ENCODE data around the gene GGPS1. TPM values are rescaled to one million over a fixed set of nuclear protein-coding genes. Genes with fewer than 3 reads are reported as not detected.
"Not testable (repeated sequence)": the region's sequence is repeated elsewhere in the genome, so short reads cannot be mapped to it uniquely, and the experiment has no call there.

The GGPS1 gene
- total RNA-seq, 2 donors from 2014 or later, result 19.0 to 23.7 TPM

DNA sequence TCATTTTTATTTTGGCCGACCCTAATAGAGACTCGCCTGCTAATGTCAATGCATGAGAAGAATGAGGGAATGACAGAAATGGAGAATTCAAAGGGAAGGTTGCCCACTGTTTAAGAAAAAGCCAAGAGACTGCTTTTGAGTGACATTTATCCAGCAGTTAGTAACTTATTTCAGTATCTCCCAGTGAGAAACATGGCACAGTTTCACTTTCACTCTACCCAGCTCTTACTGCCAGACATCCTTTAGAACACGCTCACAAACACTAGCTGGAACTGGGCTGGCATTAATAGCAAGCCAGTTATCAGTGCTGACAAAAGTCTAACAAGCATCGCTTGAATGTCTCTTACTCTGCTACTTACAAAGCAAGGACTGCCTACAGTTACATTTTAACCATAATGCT, 8.5 kb downstream of the GGPS1 start:
- DNase-seq (ENCODE audit: low spot score) (no peak), ATAC-seq (peak; percentile 79 to 80)
- Mint-ChIP-seq H3K36me3 (no peaks in the 10 kb centered on the region), H3K4me1 (ENCODE audit: low read depth in 2 of 2) (peaks cover 12 to 15% of the 10 kb centered on the region in 2 donors), H3K4me3 (peak overlapping the region; percentile 85), H3K27me3 (no peaks in the 10 kb centered on the region), H3K27ac (peak overlapping the region; percentile 77 to 89), H3K9me3 (no peaks in the 10 kb centered on the region)

DNA sequence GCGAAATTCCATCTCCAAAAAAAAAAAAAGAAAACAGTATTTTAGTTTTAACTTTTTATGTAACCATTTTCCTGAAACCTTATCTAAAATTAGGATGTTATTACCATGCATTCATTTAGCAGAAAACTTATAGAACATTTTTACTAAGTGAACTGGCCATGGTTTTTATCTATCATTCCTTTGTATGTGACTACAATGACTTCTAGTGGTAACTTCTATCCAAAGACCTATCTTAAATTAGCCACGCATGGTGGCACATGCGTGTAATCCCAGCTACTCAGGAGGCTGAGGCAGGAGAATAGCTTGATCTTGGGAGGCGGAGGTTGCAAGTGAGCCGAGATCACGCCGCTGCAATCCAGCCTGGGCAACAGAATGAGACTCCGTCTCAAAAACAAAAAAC, 11.4 kb downstream of the GGPS1 start:
- Mint-ChIP-seq H3K4me3 (no peak overlapping the region), H3K4me1 (ENCODE audit: low read depth in 2 of 2) (peaks cover 8 to 10% of the 10 kb centered on the region in 2 donors), H3K27ac (no peak overlapping the region), H3K27me3 (no peaks in the 10 kb centered on the region), H3K36me3 (peaks cover 5% of the 10 kb centered on the region), H3K9me3 (no peaks in the 10 kb centered on the region)
- DNase-seq (ENCODE audit: low spot score) (no peak), ATAC-seq (no peak)

DNA sequence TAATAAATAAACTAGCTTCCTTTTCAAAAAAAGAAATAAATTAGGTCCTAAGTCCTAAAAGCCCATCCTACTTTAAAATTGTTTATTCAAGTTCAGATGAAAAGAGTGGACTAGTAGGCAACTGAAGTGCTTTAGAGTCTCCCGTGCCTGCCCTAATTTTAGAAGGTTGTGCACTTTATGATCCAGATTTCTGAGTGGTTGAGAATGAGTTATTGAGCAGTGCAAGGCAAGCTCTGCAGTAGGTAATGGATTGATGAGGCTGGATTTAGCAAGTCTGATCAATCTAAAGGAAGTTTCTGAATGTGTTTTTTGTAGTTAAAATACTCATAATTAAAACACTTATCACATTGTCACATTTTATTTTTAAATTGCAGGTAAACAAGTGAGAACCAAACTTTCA, 13.0 kb downstream of the GGPS1 start:
- Mint-ChIP-seq H3K4me3 (no peak overlapping the region), H3K27ac (no peak overlapping the region), H3K27me3 (no peaks in the 10 kb centered on the region), H3K9me3 (no peaks in the 10 kb centered on the region), H3K4me1 (ENCODE audit: low read depth in 2 of 2) (peaks cover 6 to 10% of the 10 kb centered on the region in 2 donors), H3K36me3 (peaks cover 15% of the 10 kb centered on the region)
- ATAC-seq, result no peak
- DNase-seq (ENCODE audit: low spot score), result no peak

DNA sequence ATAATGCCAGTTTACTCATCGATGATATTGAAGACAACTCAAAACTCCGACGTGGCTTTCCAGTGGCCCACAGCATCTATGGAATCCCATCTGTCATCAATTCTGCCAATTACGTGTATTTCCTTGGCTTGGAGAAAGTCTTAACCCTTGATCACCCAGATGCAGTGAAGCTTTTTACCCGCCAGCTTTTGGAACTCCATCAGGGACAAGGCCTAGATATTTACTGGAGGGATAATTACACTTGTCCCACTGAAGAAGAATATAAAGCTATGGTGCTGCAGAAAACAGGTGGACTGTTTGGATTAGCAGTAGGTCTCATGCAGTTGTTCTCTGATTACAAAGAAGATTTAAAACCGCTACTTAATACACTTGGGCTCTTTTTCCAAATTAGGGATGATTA, 13.7 kb downstream of the GGPS1 start:
- DNase-seq (ENCODE audit: low spot score), result no peak
- H3K4me1 Mint-ChIP-seq (ENCODE audit: low read depth in 2 of 2), result peaks cover under 1 to 4% of the 10 kb centered on the region in 2 donors
- no peak for ATAC-seq
- no peaks in the 10 kb centered on the region for H3K27me3 Mint-ChIP-seq
- no peak overlapping the region for H3K27ac Mint-ChIP-seq
- no peaks in the 10 kb centered on the region for H3K9me3 Mint-ChIP-seq
- no peak overlapping the region for H3K4me3 Mint-ChIP-seq
- H3K36me3 Mint-ChIP-seq, result peaks cover 15% of the 10 kb centered on the region

DNA sequence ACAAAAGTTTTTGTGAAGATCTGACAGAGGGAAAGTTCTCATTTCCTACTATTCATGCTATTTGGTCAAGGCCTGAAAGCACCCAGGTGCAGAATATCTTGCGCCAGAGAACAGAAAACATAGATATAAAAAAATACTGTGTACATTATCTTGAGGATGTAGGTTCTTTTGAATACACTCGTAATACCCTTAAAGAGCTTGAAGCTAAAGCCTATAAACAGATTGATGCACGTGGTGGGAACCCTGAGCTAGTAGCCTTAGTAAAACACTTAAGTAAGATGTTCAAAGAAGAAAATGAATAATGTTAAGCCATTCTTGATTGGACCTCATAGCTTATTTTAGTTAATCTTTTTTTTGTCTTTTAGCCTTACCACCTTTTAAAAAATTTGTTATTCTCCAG, 14.1 kb downstream of the GGPS1 start:
- no peak overlapping the region for H3K4me3 Mint-ChIP-seq
- DNase-seq (ENCODE audit: low spot score) (no peak), ATAC-seq (no peak)
- H3K27me3 Mint-ChIP-seq, result no peaks in the 10 kb centered on the region
- no peak overlapping the region for H3K27ac Mint-ChIP-seq
- H3K36me3 Mint-ChIP-seq, result peaks cover 15% of the 10 kb centered on the region
- H3K9me3 Mint-ChIP-seq, result no peaks in the 10 kb centered on the region
- no peaks in the 10 kb centered on the region for H3K4me1 Mint-ChIP-seq (ENCODE audit: low read depth in 2 of 2)

DNA sequence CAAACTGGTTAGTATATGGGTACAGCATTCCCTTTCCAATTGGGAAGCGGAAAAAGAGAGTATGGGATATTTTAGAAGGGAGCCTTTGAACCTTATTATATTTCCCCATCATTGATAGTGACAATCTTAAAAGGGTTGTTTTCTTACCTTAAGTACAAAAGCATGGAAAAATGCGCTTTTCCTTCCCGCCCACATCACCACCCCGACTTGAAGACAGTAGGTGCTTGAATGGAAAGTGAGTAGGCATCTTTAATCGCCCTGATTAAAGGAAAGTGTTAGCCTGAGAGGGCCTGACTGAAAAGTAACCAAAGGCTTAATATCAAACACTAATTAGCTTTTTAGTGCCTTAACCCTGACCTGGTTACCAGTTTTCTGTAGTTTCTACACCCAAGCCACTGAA, 15.4 kb downstream of the GGPS1 start:
- DNase-seq (ENCODE audit: low spot score) (no peak), ATAC-seq (no peak)
- no peak overlapping the region for H3K27ac Mint-ChIP-seq
- H3K27me3 Mint-ChIP-seq, result no peaks in the 10 kb centered on the region
- H3K36me3 Mint-ChIP-seq, result peaks cover 15% of the 10 kb centered on the region
- no peaks in the 10 kb centered on the region for H3K9me3 Mint-ChIP-seq
- no peaks in the 10 kb centered on the region for H3K4me1 Mint-ChIP-seq (ENCODE audit: low read depth in 2 of 2)
- no peak overlapping the region for H3K4me3 Mint-ChIP-seq

DNA sequence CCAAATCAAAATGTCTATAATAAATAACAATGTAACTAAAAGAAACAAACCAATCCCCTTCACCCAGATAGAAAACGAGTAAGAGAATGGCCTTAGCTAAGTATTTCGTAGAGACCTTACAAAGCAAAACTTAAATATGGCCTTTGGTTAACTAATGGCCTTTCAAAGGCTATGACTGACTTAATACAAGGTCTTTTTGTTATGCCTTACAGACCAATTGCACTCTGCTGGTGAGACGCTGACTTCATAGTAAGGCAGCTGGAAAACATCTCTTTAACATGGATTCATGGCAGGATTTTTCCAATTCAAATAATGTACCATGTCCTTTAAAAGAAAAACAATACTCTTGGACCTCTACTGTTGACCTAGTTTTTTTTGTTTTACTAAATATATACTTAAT, 23.1 kb downstream of the GGPS1 start:
- ATAC-seq (no peak), DNase-seq (ENCODE audit: low spot score) (no peak)
- H3K9me3 Mint-ChIP-seq, result no peaks in the 10 kb centered on the region
- no peaks in the 10 kb centered on the region for H3K36me3 Mint-ChIP-seq
- no peaks in the 10 kb centered on the region for H3K27me3 Mint-ChIP-seq
- no peaks in the 10 kb centered on the region for H3K4me1 Mint-ChIP-seq (ENCODE audit: low read depth in 2 of 2)
- no peak overlapping the region for H3K27ac Mint-ChIP-seq
- no peak overlapping the region for H3K4me3 Mint-ChIP-seq

DNA sequence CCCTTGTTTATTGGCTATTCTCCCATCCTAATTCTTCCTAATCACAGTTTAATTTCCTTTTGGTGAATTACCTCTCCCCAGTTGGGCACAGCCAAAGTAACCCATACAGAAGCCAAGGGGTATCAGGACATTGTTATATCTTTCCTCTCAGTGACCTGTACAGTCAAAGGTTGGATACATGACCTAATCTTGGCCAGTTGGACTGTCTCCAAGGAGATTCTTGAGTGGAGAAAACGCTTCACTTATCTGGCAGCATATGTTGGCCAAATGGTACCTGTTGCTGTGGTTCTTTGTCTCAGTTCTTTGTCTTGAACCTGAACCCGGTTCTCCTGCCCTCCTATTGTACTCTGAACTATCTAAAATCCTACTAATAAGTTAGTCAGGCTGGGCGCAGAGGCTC, 23.5 kb downstream of the GGPS1 start:
- Mint-ChIP-seq H3K27me3 (no peaks in the 10 kb centered on the region), H3K9me3 (no peaks in the 10 kb centered on the region), H3K36me3 (no peaks in the 10 kb centered on the region), H3K27ac (no peak overlapping the region), H3K4me3 (no peak overlapping the region), H3K4me1 (ENCODE audit: low read depth in 2 of 2) (no peaks in the 10 kb centered on the region)
- ATAC-seq (no peak), DNase-seq (ENCODE audit: low spot score) (no peak)

DNA sequence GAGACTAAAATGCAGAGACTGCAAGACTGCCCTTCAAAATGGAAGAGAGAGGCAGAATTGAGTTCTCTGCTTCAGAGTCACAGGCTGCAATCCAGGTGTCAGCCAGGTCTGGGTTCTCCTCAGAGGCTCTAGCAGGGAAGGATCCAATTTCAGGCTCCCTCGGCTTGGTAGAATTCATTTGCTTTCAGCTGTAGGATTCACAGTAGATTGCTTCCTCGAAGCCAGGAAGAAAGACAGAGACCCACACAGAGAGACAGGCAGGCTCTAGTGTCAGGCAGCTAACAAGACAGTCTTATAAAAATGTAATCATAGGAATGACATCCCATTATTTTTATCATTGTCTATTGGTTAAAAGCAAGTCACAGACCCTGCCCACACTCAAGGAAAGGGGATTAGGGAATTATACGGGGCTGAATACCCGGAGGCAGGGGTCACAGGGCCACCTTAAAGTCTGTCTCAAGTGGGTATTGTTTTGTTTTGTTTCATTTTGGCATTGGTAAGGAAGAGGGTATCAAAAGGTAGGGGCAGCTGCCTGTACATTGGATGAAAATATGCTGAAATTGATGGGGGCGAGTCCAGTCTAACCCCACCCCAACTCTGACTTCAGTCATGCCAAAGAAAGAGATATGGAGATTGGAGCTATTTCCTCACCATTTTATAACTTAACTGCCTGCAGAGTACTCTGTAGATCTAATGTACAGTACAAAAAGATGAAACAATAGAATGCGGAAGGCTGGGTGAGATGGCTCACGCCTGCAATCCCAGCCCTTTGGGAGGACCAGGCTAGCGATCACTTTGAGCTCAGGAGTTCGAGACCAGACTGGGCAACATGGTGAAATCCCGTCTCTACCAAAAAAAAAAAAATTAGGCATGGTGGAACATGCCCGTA, 29.4 kb downstream of the GGPS1 start:
- no peaks in the 10 kb centered on the region for H3K27me3 Mint-ChIP-seq
- H3K4me3 Mint-ChIP-seq, result no peak overlapping the region
- no peaks in the 10 kb centered on the region for H3K9me3 Mint-ChIP-seq
- DNase-seq (ENCODE audit: low spot score) (no peak), ATAC-seq (no peak)
- H3K4me1 Mint-ChIP-seq (ENCODE audit: low read depth in 2 of 2), result peaks cover 0 to 2% of the 10 kb centered on the region in 2 donors
- no peaks in the 10 kb centered on the region for H3K36me3 Mint-ChIP-seq
- no peak overlapping the region for H3K27ac Mint-ChIP-seq

DNA sequence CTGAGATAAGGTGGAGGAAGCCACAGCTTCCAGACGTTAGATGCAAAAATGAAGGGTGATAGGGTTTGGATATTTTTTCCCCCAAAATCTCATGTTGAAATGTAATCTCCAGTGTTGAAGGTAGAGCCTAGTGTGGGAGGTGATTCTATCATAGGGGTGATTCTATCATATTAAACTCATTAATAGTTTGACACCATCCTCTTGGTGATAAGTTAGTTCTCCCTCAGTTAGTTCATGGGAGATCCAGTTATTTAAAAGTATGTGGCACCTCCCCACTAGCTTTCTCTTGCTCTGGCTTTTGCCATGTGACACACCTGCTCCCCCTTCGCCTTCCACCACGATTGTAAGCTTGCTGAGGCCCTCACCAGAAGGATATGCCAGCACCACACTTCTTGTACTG, 30.5 kb downstream of the GGPS1 start:
- H3K36me3 Mint-ChIP-seq, result no peaks in the 10 kb centered on the region
- peaks cover 0 to 2% of the 10 kb centered on the region in 2 donors for H3K4me1 Mint-ChIP-seq (ENCODE audit: low read depth in 2 of 2)
- no peaks in the 10 kb centered on the region for H3K27me3 Mint-ChIP-seq
- ATAC-seq (no peak), DNase-seq (ENCODE audit: low spot score) (no peak)
- H3K27ac Mint-ChIP-seq, result no peak overlapping the region
- no peaks in the 10 kb centered on the region for H3K9me3 Mint-ChIP-seq
- no peak overlapping the region for H3K4me3 Mint-ChIP-seq

DNA sequence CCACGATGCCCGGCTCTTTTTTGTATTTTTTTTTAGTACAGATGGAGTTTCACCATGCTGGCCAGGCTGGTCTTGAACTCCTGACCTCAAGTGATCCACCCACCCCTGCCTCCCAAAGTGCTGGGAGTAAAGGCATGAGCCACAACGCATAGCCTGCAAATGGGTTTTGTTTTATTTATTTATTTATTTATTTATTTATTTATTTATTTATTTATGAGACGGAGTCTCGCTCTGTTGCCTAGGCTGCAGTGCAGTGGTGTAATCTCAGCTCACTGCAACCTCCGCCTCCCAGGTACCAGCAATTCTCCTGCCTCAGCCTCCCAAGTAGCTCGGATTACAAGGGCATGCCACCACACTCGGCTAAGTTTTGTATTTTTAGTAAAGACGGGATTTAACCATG, 35.8 kb downstream of the GGPS1 start:
- H3K36me3 Mint-ChIP-seq; DNase-seq (ENCODE audit: low spot score); H3K27ac Mint-ChIP-seq; H3K4me3 Mint-ChIP-seq; ATAC-seq; H3K27me3 Mint-ChIP-seq; H3K9me3 Mint-ChIP-seq: not testable (repeated sequence)
- peaks cover 10 to 27% of the 10 kb centered on the region in 2 donors for H3K4me1 Mint-ChIP-seq (ENCODE audit: low read depth in 2 of 2)

DNA sequence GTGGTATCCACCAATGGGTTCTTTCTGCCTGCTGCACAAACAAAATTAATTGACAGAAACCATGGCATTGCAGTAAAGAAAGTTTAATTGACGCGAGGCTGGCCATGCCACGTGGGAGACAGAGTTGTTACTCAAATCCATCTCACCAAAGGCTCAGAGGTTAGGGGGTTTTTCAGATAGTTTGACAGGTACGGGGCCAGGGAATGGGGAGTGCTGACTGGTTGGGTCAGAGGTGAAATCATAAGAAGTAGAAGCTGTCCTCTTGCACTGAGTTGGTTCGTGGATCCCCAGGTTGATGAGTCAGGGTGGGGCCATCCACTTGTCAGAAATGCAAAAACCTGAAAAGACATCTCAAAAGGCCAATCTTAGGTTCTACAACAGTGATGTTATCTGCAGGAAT, 37.9 kb downstream of the GGPS1 start:
- Mint-ChIP-seq H3K4me3 (peak overlapping the region; percentile 97), H3K36me3 (no peaks in the 10 kb centered on the region), H3K27me3 (no peaks in the 10 kb centered on the region), H3K4me1 (ENCODE audit: low read depth in 2 of 2) (peaks cover 14 to 33% of the 10 kb centered on the region in 2 donors), H3K27ac (peak overlapping the region; percentile 77 to 91), H3K9me3 (no peaks in the 10 kb centered on the region)
- DNase-seq (ENCODE audit: low spot score), result no peak
- no peak for ATAC-seq

DNA sequence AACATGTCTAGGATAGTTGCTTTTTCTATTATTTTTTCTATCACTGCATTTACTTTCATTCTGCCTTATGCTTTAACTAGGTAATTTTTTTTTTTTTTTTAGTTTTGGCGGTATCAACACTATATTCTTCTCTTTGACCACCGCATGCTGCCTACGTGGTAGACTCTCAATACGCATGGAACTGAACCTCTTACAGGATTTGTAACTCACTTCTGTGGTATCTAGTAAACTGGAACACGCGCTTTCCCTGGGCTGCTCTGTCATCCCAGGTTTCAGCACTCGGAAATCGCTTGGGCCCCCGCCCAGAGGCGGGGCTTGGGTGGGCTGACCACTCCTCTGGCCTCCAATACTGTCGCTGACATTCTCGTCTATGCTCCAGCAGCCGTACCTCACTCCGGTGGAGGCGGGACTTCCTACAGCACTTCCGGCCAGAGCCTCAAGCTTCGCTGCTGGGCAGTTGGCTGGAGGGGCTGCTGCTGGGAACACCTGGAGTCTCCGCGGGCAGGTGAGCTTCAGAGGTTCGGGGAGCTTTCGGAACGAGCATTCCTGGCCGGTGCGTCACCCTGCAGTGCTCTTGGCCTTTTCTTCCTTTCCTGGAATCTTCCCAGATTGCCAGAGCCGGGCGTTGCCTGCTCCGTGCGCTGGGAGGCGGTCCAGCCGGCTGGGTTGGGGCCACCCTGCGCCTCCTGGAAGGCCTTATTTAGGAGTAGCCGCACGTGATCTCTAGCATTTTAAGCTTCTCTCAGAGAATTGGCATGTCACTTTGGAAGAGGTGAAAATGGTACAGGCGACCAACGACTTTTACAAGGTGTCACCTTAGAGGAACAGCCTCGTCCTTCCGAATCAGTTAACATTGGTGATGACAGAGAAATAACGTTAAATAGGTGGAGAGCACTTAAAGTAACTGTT, 38.9 kb downstream of the GGPS1 start, which contains the start of gene TBCE:
TBCE (plus strand) TSS at position 428 of the 909 bp plus-strand sequence. CDS start 12,623 bp downstream, outside the sequence.
- H3K36me3 Mint-ChIP-seq, result no peaks in the 10 kb centered on the region
- peaks cover 12 to 33% of the 10 kb centered on the region in 2 donors for H3K4me1 Mint-ChIP-seq (ENCODE audit: low read depth in 2 of 2)
- no peaks in the 10 kb centered on the region for H3K9me3 Mint-ChIP-seq
- peak within 1 kb of the TSS; percentile 97 for H3K4me3 Mint-ChIP-seq
- ATAC-seq, result peak; percentile 100
- H3K27me3 Mint-ChIP-seq, result no peaks in the 10 kb centered on the region
- DNase-seq (ENCODE audit: low spot score), result peak; percentile 93
- peak within 1 kb of the TSS; percentile 77 to 91 for H3K27ac Mint-ChIP-seq

DNA sequence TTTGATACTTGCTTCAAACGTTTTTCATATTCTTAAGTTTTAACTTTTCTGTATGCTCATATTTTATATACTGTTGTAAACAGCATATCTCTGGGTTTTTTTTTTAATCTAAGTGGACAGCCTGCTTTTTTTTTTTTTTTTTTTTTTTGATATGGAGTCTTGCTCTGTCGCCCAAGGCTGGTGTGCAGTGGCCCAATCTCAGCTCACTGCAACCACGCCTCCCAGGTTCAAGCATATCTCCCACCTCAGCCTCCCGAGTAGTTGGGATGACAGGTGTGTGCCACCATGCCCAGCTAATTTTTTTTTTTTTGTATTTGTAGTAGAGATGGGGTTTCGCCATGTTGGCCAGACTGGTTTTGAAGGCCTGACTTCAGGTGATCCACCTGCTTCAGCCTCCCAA, 40.1 kb downstream of the GGPS1 start:
- peaks cover 12 to 33% of the 10 kb centered on the region in 2 donors for H3K4me1 Mint-ChIP-seq (ENCODE audit: low read depth in 2 of 2)
- no peak for ATAC-seq
- H3K27ac Mint-ChIP-seq, result peak overlapping the region in 1 of 2 donors; percentile 91
- H3K4me3 Mint-ChIP-seq, result peak overlapping the region; percentile 97
- H3K9me3 Mint-ChIP-seq, result no peaks in the 10 kb centered on the region
- DNase-seq (ENCODE audit: low spot score), result no peak
- no peaks in the 10 kb centered on the region for H3K36me3 Mint-ChIP-seq
- no peaks in the 10 kb centered on the region for H3K27me3 Mint-ChIP-seq
